ENCODE data around the gene SERINC3.
"Not testable (repeated sequence)": the region's sequence is repeated elsewhere in the genome, so short reads cannot be mapped to it uniquely, and the experiment has no call there.

The SERINC3 gene

DNA sequence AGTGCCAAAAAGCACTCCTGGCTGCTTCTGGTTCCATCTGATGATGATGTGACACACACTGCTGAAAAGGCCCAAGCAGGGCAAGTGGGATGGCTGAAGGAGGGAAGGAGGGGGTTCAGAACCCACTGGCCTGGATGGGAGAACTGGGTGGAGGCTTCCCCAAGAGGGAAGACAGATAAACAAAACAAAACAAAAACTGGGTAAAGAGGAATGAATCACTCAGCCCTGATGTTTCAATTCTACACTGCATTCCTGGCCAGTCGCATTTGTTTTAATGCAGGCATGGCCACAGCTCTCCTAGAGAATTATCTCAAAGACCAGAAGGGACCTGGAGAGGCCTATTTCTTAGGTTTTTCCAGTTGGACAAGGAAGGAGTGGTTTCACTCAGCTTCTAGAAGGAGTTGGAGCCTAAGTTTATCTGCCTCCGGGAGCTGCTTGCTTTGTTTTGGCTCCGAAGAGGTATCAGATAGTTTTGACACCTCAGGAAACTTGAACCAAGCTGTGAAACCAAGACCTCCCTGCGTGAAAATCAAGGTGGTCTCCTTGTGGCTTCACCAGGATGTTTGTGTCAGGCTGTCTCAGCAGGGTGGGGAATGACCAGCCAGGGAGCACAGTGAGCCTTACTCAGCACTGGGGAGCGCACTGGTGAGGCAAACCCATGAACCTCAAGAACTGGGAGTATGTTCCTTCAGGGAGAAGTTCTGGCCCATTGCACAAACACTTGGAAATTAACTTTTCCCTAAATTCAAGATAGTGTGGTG is 30.1 kb downstream of the SERINC3 start:
- DNase-seq (ENCODE audit: low spot score): no peak

DNA sequence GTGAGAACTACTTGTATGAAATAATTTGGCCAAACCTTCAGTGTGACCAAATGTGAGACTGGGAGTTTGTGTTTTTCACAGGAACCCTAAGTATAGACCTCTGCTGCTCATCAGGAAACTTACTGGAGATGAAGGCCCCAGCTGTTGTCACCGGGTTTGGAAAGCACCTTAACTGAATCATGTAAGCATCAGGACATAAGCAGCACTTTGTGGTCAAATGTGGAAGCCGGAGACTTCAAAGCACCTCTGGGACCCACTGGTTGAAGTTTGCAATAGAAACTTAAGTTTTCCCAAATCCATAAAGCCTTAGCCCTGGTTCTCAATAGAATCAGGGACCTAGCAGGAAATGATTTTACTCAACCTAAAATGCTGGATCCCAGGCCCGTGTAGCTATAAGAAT is 31.9 kb downstream of the SERINC3 start:
- no peak for DNase-seq (ENCODE audit: low spot score)

GRCh38 chr20:44489223-44489622 is 32.6 kb downstream of the SERINC3 start:
- DNase-seq (ENCODE audit: low spot score): no peak

- no peak for DNase-seq (ENCODE audit: low spot score)
Observed at GRCh38 chr20:44488551-44488950, 33.3 kb downstream of the SERINC3 start.

- DNase-seq (ENCODE audit: low spot score): no peak
Observed at GRCh38 chr20:44485830-44486198, 36.1 kb downstream of the SERINC3 start.

GRCh38 chr20:44485078-44485829 is 36.6 kb downstream of the SERINC3 start:
- DNase-seq (ENCODE audit: low spot score): no peak

- no peak for DNase-seq (ENCODE audit: low spot score)
Observed at GRCh38 chr20:44483112-44483511, 38.8 kb downstream of the SERINC3 start.

DNA sequence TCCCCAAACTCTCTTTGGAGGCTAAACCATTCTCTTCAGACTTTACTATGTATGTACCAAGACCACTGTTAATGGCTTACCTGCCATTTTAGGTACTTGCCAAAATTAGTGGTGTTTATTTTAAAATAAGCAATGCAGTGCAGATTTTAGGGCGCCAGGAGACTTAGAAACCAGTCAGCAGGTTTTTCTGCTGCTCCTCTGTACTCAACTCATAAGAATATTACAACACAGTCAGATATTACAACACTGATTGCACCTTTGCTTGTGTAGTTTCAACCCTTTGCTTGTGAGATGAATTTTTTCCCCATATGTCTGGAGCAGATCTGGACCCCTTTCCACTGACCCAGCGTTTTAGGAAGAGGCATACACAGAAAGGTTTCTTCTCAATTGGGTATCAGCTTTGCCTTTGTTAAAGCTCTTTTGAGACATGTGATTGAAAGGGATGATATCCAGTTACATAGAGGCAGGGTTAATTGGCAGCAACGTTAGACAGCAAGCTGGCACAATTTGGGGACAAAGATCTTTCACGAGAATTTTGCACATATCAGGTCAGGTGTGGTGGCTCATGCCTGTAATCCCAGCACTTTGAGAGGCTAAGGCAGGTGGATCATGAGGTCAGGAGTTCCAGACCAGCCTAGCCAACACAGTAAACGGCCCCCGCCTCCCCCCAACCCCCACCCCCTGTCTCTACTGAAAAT is 40.0 kb downstream of the SERINC3 start:
- no peak for DNase-seq (ENCODE audit: low spot score)

DNA sequence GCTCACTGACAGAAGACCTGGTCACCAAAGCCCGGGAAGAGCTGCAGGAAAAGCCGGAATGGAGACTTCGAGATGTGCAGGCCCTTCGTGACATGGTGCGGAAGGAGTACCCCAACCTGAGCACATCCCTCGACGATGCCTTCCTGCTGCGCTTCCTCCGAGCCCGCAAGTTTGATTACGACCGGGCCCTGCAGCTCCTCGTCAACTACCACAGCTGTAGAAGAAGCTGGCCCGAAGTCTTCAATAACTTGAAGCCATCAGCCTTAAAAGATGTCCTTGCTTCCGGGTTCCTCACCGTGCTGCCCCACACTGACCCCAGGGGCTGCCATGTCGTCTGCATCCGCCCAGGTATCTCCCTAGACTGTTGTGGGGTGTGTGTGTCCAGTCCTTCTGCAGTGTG is 41.8 kb downstream of the SERINC3 start:
- DNase-seq (ENCODE audit: low spot score): no peak

- DNase-seq (ENCODE audit: low spot score): no peak
Observed at GRCh38 chr20:44479643-44480042, 42.2 kb downstream of the SERINC3 start.

- no peak for DNase-seq (ENCODE audit: low spot score)
Observed at GRCh38 chr20:44478206-44478605, 43.7 kb downstream of the SERINC3 start.

DNA sequence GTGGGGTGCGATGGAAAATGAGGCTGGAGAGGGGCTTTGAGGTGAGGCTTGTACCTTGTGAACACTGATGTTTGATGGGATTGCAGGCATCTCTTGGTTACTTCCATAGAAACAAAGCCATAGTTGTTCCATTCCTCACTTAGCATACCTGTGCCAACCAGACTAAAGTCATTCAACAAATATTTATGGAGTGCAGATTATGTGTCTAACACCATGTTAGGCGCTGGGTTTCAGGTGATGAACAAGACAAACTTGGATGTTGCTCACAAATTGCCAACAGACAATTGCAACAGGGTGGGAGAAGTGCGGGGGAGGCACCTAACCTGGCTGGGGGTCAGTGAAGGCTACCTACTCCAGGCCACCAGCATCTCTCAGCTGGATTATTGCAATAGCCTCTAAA is 44.7 kb downstream of the SERINC3 start:
- no peak for DNase-seq (ENCODE audit: low spot score)

DNA sequence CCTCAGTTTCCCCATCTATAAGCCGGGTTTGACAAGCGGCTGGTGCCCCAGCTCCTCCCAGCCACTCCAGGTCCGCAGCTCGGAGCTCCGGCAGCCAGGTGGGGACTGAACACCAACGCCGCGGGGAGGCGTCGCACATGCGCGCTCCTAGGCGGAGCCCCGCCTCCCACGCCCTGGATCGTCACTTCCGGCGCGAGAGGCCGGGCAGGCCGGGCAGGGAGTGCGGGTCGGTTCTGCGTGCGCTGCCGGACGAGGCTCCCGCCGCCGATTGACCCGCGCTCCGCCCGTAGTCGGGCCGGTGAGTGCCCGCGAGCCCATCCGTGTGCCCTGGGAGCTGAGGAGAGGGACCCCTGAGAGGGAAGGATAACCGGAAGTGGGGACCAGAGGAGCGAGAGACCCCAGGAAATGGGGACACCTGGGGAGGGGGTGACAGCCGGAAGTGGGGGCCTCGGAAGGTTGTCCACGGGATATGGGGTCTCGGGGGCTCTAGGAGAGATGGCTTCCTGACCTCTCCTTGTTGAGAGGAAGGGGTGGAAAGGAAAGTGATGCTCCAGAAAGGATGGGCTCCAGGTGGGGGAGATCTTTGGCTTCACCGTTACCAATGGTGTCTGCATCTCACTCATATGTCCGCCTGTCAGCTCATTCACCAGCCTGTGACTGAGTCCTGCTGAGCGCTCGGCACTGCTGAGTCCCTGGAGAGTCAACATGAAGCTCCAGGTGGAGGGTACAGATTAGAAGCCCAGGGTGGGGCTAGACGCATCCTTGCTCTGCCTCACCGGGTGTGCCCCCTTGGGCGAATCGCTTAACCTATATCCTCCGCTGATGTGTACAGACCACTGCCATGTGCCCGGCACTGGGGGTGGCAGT is 45.9 kb downstream of the SERINC3 start, which contains the start of gene TTPAL:
Gene TTPAL (plus strand): TSS at position 181 of the 867 bp plus-strand sequence. CDS start 4,126 bp downstream, outside the sequence.
- peak; percentile 79 for DNase-seq (ENCODE audit: low spot score)

DNA sequence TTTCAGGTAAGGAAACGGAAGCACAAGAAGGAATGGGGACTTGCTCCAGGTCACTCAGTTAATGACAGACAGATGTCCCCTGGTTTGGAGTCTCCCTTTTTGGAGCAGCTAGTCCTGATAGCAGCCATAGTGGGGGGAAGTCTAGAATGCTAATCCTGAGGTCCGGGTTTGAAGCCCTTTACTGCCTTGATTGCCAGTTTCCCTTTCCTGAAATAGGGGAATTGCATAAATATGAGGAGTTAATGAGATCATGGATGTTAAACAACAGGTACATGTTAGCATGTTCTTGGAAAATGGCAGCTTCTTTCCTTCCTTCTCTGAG is 46.5 kb downstream of the SERINC3 start:
- no peak for DNase-seq (ENCODE audit: low spot score)

DNA sequence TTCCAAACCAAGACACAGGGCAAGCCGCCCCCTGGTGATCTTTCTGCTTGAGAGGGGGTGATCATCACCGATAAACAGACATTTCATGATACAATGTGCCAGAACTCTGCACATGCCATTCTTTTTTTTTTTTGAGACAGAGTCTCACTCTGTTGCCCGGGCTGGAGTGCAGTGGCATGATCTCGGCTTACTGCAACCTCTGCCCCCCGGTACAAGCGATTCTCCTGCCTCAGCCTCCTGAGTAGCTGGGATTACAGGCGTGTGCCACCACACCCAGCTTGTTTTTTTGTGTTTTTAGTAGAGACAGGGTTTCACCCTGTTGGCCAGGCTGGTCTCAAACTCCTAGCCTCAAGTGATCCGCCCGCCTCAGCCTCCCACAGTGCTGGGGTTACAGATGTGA is 49.6 kb downstream of the SERINC3 start:
- not testable (repeated sequence) for DNase-seq (ENCODE audit: low spot score)

GRCh38 chr20:44471481-44471882 is 50.4 kb downstream of the SERINC3 start:
- peak; percentile 32 for DNase-seq (ENCODE audit: low spot score)

- DNase-seq (ENCODE audit: low spot score): no peak
Observed at GRCh38 chr20:44470327-44470726, 51.5 kb downstream of the SERINC3 start.

DNA sequence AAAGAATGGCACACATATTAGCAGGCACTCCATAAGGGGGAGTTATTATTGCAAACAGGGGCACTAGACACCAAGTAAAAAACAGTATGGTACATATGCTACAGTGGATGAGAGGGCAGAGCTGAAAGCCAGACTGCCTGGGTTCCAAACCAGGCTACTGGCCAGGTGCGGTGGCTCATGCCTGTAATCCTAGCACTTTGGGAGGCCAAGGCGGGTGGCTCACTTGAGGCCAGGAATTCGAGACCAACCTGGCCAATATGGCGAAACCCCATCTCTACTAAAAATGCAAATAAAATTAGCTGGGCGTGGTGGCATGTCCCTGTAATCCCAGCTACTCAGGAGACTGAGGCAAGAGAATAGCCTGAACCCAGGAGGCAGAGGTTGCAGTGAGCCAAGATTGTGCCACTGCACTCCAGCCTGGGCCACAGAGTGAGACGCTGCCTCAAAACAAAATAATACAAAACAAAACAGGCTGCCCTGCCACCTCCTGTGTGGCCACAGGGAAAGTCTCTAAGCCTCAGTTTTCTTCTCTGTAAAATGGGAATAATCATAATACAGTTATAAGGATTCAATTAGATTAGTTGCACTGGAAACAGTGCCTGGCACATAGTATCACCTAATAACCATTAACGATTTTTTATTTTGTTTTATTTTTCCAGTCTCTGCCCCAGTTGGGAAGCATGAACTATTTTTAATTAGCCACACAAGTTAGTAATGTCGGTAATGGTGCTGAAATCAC is 53.7 kb downstream of the SERINC3 start:
- DNase-seq (ENCODE audit: low spot score): no peak

- no peak for DNase-seq (ENCODE audit: low spot score)
Observed at GRCh38 chr20:44467289-44467883, 54.5 kb downstream of the SERINC3 start.

DNA sequence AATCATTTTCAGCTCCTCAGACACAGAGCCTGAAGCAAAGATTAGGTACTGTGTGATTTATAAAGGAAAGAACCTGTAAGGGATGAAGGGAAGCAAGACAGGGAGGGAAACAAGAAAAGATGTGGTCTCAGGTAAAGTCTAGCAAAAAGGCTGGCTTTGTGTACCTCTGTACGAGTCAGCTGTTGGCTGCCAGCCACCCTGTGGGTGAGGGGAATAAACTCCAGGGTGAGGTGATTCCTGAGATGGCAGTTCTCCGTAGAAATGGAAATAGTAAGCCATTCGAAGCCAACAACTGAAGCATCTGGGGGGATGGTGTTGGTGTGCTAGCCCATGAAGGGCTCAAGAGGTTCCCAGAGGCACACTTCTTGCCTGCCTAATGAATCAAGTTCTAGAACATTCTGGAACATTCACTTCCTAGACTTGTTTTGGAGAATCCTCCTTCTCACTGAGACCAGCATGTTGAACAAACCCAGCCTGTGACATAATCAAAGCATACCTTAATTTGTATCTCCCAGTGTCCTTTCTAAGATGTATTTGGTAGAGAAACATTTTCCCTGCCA is 56.8 kb downstream of the SERINC3 start:
- DNase-seq (ENCODE audit: low spot score): no peak

GRCh38 chr20:44464514-44464913 is 57.4 kb downstream of the SERINC3 start:
- no peak for DNase-seq (ENCODE audit: low spot score)

All from pons (tissue), 1 donor.